Spinal cord (tissue), 10 donors: ENCODE results near the gene RBM43. TPM values are rescaled to one million over a fixed set of nuclear protein-coding genes. Genes with fewer than 3 reads are reported as not detected.
A peak's percentile ranks its signal among the peaks of the same experiment; 100 is the strongest.

ENCODE experiments used
- DNase-seq, 6 donors: peaks; one replicate each; pipeline versions ENCODE4 v3.0.0 to v3.0.0-alpha.2; 2013 to 2015; ENCODE audit warnings: low spot score in 6 of 6, low read depth in 4 of 6
- H3K27ac ChIP-seq: one replicate; pipeline ENCODE4 v1.5.1; 2013; ENCODE audit warnings: low read depth, low read length, control low read depth
- H3K27me3 ChIP-seq: one replicate; pipeline ENCODE4 v1.6.1; 2013; ENCODE audit warnings: low read length; ENCODE audit not compliant: control insufficient read depth, insufficient read depth
- H3K36me3 ChIP-seq: one replicate; pipeline ENCODE4 v1.6.1; 2013; ENCODE audit warnings: low read length; ENCODE audit not compliant: control insufficient read depth, insufficient read depth
- H3K4me1 ChIP-seq: one replicate; pipeline ENCODE4 v1.6.1; 2013; ENCODE audit warnings: low read length; ENCODE audit not compliant: control insufficient read depth, insufficient read depth
- H3K4me3 ChIP-seq: one replicate; pipeline ENCODE4 v1.5.1; 2013; ENCODE audit warnings: low read depth, low read length, control low read depth
- H3K9me3 ChIP-seq: one replicate; pipeline ENCODE4 v1.6.1; 2013; ENCODE audit warnings: low read length; ENCODE audit not compliant: control insufficient read depth, insufficient read depth
- WGBS: methylation state at CpG from one replicate; pipeline ENCODE4 v1.1.5; 2013; ENCODE audit warnings: missing lambda C conversion rate; ENCODE audit not compliant: insufficient coverage; 5-methylcytosine and 5-hydroxymethylcytosine counted together
- polyA plus RNA-seq, 2 donors: library from polyadenylated mRNA; unstranded; fragments of 120-200 nt; gene quantifications; one replicate each; pipeline ENCODE4 v1.2.1, GENCODE V29; 2013; ENCODE audit not compliant: insufficient read length in 2 of 2
- total RNA-seq, 2 donors: library from RNA; depleted of rRNA in 1 of 2; stranded (reverse); fragments of 120-200 nt in 1 of 2; fragments of >200 nt in 1 of 2; gene quantifications; one replicate each; pipeline versions ENCODE4 v1.2.3 to v1.2.4, GENCODE V29; 2013 to 2014
- donor health status: healthy.

Gene RBM43
- total and polyA plus RNA-seq, 4 donors = 6.0 to 11.5 (median 8.7) TPM

DNA sequence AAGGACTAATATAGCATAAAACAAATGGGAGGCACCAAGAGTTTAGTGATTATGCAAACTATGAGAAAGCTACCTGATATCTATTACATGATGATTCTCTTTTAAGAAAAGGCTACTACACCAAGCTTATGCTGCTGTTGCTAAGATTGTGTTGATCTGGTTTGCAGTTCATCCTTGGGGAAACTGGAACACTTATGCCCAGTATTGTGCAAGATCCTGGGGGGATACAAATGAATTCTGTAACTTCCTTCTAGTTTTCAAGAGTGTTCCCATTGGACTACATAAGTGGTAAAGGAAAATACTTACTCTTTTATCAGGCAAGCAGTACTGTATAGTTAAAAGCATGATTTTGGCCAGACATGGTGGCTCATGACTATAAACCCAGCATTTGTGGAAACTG is 30.9 kb upstream of the RBM43 start:
- no peak for DNase-seq
- peaks cover 8% of the 10 kb centered on the region for H3K4me1 ChIP-seq
- no peak overlapping the region for H3K27ac ChIP-seq
- no peaks in the 10 kb centered on the region for H3K36me3 ChIP-seq
- H3K27me3 ChIP-seq = peaks cover 8% of the 10 kb centered on the region
- no peaks in the 10 kb centered on the region for H3K9me3 ChIP-seq
- H3K4me3 ChIP-seq = no peak overlapping the region

DNA sequence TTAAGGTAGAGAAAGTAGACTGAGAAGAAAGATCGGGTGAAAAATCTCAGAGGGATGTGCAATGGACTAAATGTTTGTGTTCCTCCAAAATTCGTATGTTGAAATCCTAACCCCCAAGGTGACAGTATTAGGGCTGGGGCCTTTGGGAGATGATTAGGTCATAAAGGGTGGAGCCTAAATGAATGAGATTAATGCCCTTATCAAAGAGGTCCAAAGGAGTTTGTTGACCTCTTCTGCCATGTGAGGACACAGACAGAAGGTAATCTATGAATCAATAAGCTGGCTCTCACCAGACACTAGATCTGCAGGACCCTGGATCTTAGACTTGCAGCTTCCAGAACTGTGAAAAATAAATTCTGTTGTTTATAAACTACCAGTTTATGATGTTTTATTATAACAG is 30.5 kb upstream of the RBM43 start:
- H3K9me3 ChIP-seq = no peaks in the 10 kb centered on the region

DNA sequence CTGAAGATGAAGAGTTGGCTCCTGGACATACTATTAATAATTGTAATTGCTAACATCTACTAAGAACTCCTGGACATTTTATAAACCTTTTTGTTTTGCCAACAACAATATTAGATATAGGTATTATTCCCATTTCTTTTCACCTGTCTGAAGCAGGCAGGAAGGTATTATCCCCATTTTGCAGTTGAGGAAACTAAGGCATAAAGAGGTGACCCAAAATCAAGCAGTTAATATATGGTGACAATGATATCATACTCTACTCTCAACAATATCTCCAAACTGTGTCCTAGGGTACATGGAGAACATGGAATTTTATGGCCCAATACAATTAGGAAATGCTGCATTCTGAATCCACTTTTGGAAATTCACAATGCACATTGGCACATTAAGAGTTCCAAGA is 29.6 kb upstream of the RBM43 start:
- no peak for DNase-seq
- Histone ChIP-seq H3K4me3 (no peak overlapping the region), H3K9me3 (no peaks in the 10 kb centered on the region), H3K27ac (no peak overlapping the region), H3K4me1 (peaks cover 8% of the 10 kb centered on the region), H3K36me3 (no peaks in the 10 kb centered on the region), H3K27me3 (peaks cover 8% of the 10 kb centered on the region)

More for the DNA sequence above, 30.5 kb upstream of the RBM43 start:
- Histone ChIP-seq H3K27me3 (peaks cover 8% of the 10 kb centered on the region), H3K4me1 (peaks cover 8% of the 10 kb centered on the region), H3K4me3 (no peak overlapping the region), H3K27ac (no peak overlapping the region), H3K36me3 (no peaks in the 10 kb centered on the region)
- no peak for DNase-seq
- 100% methylated on average over 1 of the region's 2 CpGs for WGBS

DNA sequence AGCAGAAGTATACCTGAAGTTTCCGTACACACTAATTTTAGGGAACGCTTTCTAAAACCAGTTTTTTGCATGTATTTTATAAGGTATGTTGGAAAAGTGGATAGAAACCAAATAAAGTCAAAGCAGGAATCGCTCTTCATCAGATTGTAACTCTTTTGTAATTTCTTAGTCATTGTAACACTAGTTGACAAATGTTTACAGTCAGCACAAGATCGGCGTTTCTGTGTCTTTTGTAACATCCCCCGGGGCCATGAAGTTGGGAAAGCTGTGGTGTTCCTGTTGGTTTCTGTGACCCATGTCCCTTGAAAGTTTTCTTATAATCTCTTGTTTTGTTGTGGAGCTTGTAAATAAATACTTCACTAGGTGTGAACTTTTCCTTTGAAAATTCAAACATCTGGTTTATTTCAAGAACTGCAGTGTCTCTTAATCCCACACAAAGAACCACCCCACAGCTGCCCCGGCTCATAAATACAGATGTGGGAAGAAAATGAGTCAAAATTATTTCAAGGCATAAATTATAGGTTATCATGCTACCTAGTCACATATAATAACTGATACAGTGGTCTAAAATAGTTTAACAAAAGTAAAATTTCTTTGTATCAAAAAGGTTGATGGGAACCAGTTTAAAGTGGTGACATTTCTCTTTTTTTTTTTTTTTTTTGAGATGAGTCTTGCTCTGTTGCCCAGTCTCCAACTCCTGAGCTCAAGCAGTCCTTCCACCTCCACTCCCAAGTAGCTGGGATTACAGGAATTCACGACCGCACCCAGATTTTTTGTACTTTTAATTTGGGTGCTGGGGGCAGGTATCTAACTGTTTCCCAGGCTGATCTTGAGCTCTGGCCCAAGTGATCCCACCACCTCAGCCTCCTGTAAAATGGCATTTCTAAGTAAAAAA is 28.6 kb upstream of the RBM43 start:
- Histone ChIP-seq H3K4me3 (peak overlapping the region; percentile 70), H3K4me1 (peaks cover 8% of the 10 kb centered on the region), H3K27me3 (peaks cover 8% of the 10 kb centered on the region), H3K36me3 (no peaks in the 10 kb centered on the region), H3K27ac (peak overlapping the region; percentile 88), H3K9me3 (no peaks in the 10 kb centered on the region)
- WGBS = no CpG with 5 or more reads among the region's 9 CpGs
- DNase-seq = peak in 3 of 6 donors; percentile 2 to 15 (median 3)

DNA sequence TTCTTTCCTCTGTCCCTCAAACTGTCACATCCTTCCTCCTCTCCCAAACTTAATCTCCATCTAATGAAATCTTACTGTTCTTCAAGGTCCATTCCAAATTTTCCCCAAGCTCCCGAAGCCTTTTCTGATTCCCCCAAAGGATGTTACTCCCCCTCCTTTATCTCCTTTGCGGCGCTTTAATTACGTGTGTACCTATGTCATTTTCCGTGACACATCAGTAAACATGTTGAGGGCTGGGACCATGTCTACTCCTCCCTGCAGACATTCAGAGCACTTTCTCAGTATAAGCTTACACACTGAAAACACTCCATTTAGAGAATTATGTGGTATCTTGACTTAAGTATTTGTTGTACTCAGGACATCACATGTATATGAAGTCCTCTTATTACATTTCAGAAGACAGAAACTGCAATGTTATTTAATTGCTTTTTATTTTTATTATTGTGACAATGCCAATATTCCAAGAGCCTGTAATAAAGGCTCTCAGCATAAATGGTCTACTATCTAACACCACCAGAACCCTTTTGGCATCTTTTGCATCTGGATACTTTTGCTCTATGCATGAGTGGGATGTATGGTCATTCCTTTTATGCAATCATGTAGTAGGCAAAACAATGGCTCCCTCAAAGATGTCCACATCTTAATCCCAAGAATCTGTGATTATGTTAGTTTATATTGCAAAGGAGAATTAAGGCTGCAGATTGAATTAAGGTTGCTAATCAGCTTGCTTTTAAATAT is 26.0 kb upstream of the RBM43 start:
- 86% methylated on average over 1 of the region's 5 CpGs for WGBS
- H3K4me3 ChIP-seq = no peak overlapping the region
- peaks cover 8% of the 10 kb centered on the region for H3K27me3 ChIP-seq
- no peak overlapping the region for H3K27ac ChIP-seq
- no peak for DNase-seq
- no peaks in the 10 kb centered on the region for H3K36me3 ChIP-seq
- peaks cover 8% of the 10 kb centered on the region for H3K4me1 ChIP-seq
- no peaks in the 10 kb centered on the region for H3K9me3 ChIP-seq

DNA sequence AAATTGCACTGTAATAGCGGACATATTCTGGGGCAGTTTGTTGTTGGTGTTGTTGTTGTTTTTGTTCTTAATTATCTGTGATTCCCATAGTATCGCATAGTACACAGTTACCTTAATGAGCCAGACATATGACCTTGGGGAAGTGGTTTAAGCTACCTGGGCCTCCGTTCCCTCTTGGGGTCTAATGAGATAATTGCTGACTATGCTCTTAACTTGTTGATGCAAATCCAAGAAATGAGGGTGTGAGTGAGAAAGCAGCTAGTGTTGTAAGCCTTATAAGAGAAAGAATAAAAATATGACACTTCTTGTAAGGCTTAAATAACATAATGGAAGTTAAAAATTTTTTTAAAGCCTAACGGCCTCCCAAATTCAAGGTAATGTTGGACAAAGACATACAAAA is 20.7 kb upstream of the RBM43 start:
- no peak overlapping the region for H3K27ac ChIP-seq
- no peak for DNase-seq
- no peaks in the 10 kb centered on the region for H3K27me3 ChIP-seq
- no peaks in the 10 kb centered on the region for H3K36me3 ChIP-seq
- no peak overlapping the region for H3K4me3 ChIP-seq
- no peaks in the 10 kb centered on the region for H3K9me3 ChIP-seq
- no CpG with 5 or more reads among the region's 4 CpGs for WGBS
- no peaks in the 10 kb centered on the region for H3K4me1 ChIP-seq

DNA sequence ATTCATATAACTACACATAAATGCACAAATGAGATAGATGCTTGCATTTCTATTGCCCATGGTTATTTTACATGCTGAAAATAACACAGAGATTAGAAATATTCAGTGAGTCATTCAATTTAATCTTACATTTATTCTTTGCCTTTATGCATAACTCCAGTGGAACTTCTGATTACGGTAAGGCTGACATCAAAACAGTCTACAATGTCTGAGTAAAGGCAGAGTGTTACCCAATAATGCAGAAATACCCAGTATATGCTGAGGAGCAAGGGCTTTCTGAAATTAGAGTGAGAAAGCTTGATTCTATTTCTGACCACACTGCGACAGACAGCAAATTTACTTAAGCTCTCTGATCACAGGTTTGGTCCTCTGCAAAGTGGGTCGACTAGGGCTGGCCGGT is 18.6 kb upstream of the RBM43 start:
- 69% methylated on average over 3 of the region's 4 CpGs for WGBS
- Histone ChIP-seq H3K27me3 (no peaks in the 10 kb centered on the region), H3K4me3 (no peak overlapping the region), H3K36me3 (no peaks in the 10 kb centered on the region), H3K4me1 (no peaks in the 10 kb centered on the region), H3K27ac (no peak overlapping the region), H3K9me3 (no peaks in the 10 kb centered on the region)
- DNase-seq = no peak

DNA sequence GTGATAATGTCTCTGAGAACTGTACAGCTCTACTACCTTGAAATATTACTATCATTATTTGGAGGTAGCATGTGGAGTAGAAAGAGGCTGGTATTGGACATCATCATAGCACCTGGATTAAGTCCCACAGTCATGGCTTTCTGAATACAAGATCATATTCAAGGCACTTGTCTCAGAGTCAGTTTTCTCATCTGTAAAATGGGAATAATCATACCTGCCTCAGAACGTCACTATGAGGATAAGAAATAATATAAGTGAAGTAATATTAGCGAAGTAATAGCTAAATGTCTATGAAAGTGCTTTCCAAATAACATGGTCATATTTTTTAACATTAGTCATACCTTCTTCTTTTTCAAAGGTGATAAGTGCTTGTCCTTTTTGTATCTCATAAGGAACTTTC is 16.8 kb upstream of the RBM43 start:
- no peaks in the 10 kb centered on the region for H3K36me3 ChIP-seq
- DNase-seq = no peak
- H3K4me3 ChIP-seq = no peak overlapping the region
- no peak overlapping the region for H3K27ac ChIP-seq
- no peaks in the 10 kb centered on the region for H3K27me3 ChIP-seq
- H3K4me1 ChIP-seq = no peaks in the 10 kb centered on the region
- H3K9me3 ChIP-seq = no peaks in the 10 kb centered on the region
- no CpG with 5 or more reads among the region's 2 CpGs for WGBS

DNA sequence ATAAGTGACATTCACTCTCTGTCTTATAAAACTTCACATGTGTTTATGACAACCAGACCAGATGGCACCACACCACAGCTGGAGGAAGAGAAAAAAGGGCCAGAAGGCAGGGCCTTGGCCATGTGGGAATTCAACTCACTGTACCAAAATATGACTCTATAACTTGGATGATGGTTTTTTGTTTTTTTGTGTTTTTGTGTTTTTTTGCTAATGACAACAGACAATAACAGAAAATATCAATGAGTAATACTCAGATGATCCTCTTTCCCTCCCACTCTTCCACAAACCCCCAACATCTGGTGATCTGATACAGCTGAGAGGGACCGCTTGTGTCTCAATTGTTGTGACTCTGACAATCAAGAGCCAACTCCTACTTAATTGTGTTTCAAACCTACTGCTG is 15.4 kb upstream of the RBM43 start:
- no peak for DNase-seq
- H3K27me3 ChIP-seq = no peaks in the 10 kb centered on the region
- no peaks in the 10 kb centered on the region for H3K36me3 ChIP-seq
- H3K9me3 ChIP-seq = peaks cover 1% of the 10 kb centered on the region
- no peaks in the 10 kb centered on the region for H3K4me1 ChIP-seq
- no peak overlapping the region for H3K4me3 ChIP-seq
- H3K27ac ChIP-seq = no peak overlapping the region
- whole genome bisulfite sequencing = no CpG with 5 or more reads among the region's 1 CpG

DNA sequence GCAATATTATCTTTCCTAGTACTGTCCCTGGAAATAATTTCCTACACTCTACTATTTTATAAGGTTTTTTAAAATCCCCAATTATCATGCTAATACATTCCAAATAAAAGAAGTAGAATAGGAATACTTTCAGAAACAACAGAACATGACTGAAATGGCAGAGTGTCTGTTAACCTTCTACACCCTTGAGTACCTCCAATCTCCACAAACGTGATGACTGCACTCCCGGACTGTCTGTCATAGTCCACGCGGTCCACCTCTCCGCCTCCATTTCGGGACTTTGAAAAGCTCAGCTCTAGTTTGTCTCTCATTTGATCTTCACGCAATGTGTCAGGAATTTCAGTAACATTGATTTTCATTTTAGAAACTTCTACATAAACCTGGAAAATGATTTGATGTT is 13.6 kb upstream of the RBM43 start:
- Histone ChIP-seq H3K27me3 (no peaks in the 10 kb centered on the region), H3K36me3 (no peaks in the 10 kb centered on the region), H3K27ac (no peak overlapping the region), H3K4me3 (no peak overlapping the region), H3K9me3 (peaks cover 1% of the 10 kb centered on the region), H3K4me1 (no peaks in the 10 kb centered on the region)
- 78% methylated on average over 2 of the region's 7 CpGs for WGBS
- no peak for DNase-seq
